Measurements from ENCODE around the gene ERVK3-1.
"Not testable (repeated sequence)": the region's sequence is repeated elsewhere in the genome, so short reads cannot be mapped to it uniquely, and the experiment has no call there.

ERVK3-1 gene

GRCh38 chr19:58305065-58305931, at the start of gene ERVK3-1:
ERVK3-1 (plus strand) TSS chr19:58305377; CDS start chr19:58312169, 6,792 bp downstream.
- DNase-seq = no peak

- DNase-seq = not testable (repeated sequence)
Observed at GRCh38 chr19:58258259-58258658, 46.9 kb upstream of the ERVK3-1 start.

GRCh38 chr19:58261600-58261967, 43.6 kb upstream of the ERVK3-1 start:
- no peak for DNase-seq

- DNase-seq = no peak
Observed at GRCh38 chr19:58261968-58262921, 42.9 kb upstream of the ERVK3-1 start.

GRCh38 chr19:58262922-58263296, 42.3 kb upstream of the ERVK3-1 start:
- DNase-seq = no peak

- DNase-seq = no peak
Observed at GRCh38 chr19:58265100-58265499, 40.1 kb upstream of the ERVK3-1 start.

GRCh38 chr19:58268344-58268743, 36.8 kb upstream of the ERVK3-1 start:
- no peak for DNase-seq

GRCh38 chr19:58274771-58275201, 30.4 kb upstream of the ERVK3-1 start:
- DNase-seq = no peak

GRCh38 chr19:58275564-58275963, 29.6 kb upstream of the ERVK3-1 start:
- no peak for DNase-seq

GRCh38 chr19:58277197-58277596, 28.0 kb upstream of the ERVK3-1 start:
- no peak for DNase-seq

- no peak for DNase-seq
Observed at GRCh38 chr19:58277748-58278540, 27.2 kb upstream of the ERVK3-1 start.

GRCh38 chr19:58278541-58279041, 26.6 kb upstream of the ERVK3-1 start, which contains the start of gene ZNF8:
ZNF8 (plus strand) TSS chr19:58278955; CDS start chr19:58279082, 127 bp downstream.
- DNase-seq = peak; percentile 65

- no peak for DNase-seq
Observed at GRCh38 chr19:58279042-58279924, 25.9 kb upstream of the ERVK3-1 start.

GRCh38 chr19:58279925-58280316, 25.3 kb upstream of the ERVK3-1 start:
- no peak for DNase-seq

- DNase-seq = no peak
Observed at GRCh38 chr19:58284199-58284598, 21.0 kb upstream of the ERVK3-1 start.

- no peak for DNase-seq
Observed at GRCh38 chr19:58291943-58292342, 13.2 kb upstream of the ERVK3-1 start.

GRCh38 chr19:58294743-58295374, 10.3 kb upstream of the ERVK3-1 start:
- no peak for DNase-seq

GRCh38 chr19:58296104-58296503, 9.1 kb upstream of the ERVK3-1 start:
- no peak for DNase-seq

- DNase-seq = no peak
Observed at GRCh38 chr19:58300620-58301019, 4.6 kb upstream of the ERVK3-1 start.

- DNase-seq = no peak
Observed at GRCh38 chr19:58304255-58304654, 922 bp upstream of the ERVK3-1 start.

GRCh38 chr19:58304748-58305064, 471 bp upstream of the ERVK3-1 start:
- DNase-seq = no peak
